Prostate gland (tissue), 2 donors: ENCODE measurements around the gene TNFRSF4.
"Not testable (repeated sequence)": the region's sequence is repeated elsewhere in the genome, so short reads cannot be mapped to it uniquely, and the experiment has no call there.

Source experiments
- CTCF ChIP-seq, 4 experiments: fragments of 200-600 bp in 2 of 4; fragments of 450-650 bp in 2 of 4; sonication (generic) in 2 of 4; IDR thresholded peaks; 1 replicate in 3 of 4; 2 replicates in 1 of 4; pipeline ENCODE4 v1.5.1; 2016 to 2019; ENCODE audit warnings: antibody characterized with exemption in 4 of 4, mild to moderate bottlenecking in 2 of 4, moderate library complexity in 2 of 4
- POLR2AphosphoS5 ChIP-seq: sonication (generic); formaldehyde crosslinking; IDR thresholded peaks from one replicate; pipeline ENCODE4 v1.6.1; 2017; ENCODE audit warnings: antibody characterized with exemption

DNA sequence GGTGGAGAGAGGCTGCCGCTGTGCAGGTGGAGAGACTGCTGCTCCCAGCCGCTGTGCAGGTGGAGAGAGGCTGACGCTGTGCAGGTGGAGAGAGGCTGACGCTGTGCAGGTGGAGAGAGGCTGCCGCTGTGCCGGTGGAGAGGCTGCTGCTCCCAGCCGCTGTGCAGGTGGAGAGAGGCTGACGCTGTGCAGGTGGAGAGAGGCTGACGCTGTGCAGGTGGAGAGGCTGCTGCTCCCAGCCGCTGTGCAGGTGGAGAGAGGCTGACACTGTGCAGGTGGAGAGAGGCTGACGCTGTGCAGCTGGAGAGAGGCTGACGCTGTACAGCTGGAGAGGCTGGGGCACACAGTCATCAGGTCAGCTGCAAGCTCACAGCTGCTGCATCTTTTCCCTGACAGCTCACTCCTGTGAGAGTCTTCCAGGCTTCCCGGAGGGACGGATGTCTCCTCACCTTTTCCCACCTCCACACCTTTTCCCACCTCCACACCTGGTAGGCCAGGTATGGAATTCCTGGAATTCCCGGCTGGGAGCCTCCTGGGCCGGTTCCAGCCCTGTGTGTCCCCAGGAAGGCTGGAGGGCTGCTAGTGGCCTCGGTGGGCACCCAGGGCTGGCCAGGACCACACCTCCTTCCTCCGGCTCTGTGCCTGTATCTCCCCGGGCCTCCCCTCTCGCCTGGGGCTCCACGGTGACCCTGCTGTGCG is 37.7 kb downstream of the TNFRSF4 start:
- not testable (repeated sequence) for TF ChIP-seq CTCF (IDR thresholded peaks at IDR 0.05); POLR2AphosphoS5
